ENCODE results near the gene TRHDE.

TRHDE gene

GRCh38 chr12:72622556-72622955, 350.4 kb downstream of the TRHDE start:
- POLR2A ChIA-PET, result no interaction called here
- Histone ChIP-seq H3K9me3 (ENCODE audit: control insufficient read depth, insufficient read depth, low read depth, low read length) (no peaks in the 10 kb centered on the region), H3K4me1 (ENCODE audit: control insufficient read depth, insufficient read depth, low read length) (no peaks in the 10 kb centered on the region), H3K36me3 (ENCODE audit: control insufficient read depth in 2 of 2, insufficient read depth in 1 of 2, low read length in 2 of 2) (no peaks in the 10 kb centered on the region), H3K4me3 (ENCODE audit: low read depth, low read length) (no peak overlapping the region), H3K27ac (ENCODE audit: extremely low read depth, low read depth, low read length) (no peak overlapping the region)
- TF ChIP-seq ZNF140 (tag by site-specific recombination; IDR thresholded peaks at IDR 0.05), result no peak
- TF ChIP-seq ZNF112 (tag by site-specific recombination; IDR thresholded peaks at IDR 0.05), result no peak
- TF ChIP-seq GLI4 (tag by site-specific recombination; IDR thresholded peaks at IDR 0.05), result no peak
- TF ChIP-seq ZNF639 (tag by site-specific recombination; IDR thresholded peaks at IDR 0.05), result no peak
- TF ChIP-seq AEBP2 (tag by site-specific recombination; IDR thresholded peaks at IDR 0.05; ENCODE audit: borderline replicate concordance), result no peak
- TF ChIP-seq ZNF19 (tag by site-specific recombination; IDR thresholded peaks at IDR 0.05; ENCODE audit: low read depth), result no peak
- CTCF ChIA-PET, result no interaction called here

- CTCF ChIA-PET, result no interaction called here
- Histone ChIP-seq H3K27ac (ENCODE audit: extremely low read depth, low read depth, low read length) (no peak overlapping the region), H3K9me3 (ENCODE audit: control insufficient read depth, insufficient read depth, low read depth, low read length) (no peaks in the 10 kb centered on the region), H3K4me1 (ENCODE audit: control insufficient read depth, insufficient read depth, low read length) (no peaks in the 10 kb centered on the region), H3K4me3 (ENCODE audit: low read depth, low read length) (no peak overlapping the region), H3K36me3 (ENCODE audit: control insufficient read depth in 2 of 2, insufficient read depth in 1 of 2, low read length in 2 of 2) (no peaks in the 10 kb centered on the region)
- POLR2A ChIA-PET, result no interaction called here
- TF ChIP-seq ZNF707 (tag by site-specific recombination; IDR thresholded peaks at IDR 0.05), result no peak
- TF ChIP-seq ZNF155 (tag by site-specific recombination; IDR thresholded peaks at IDR 0.05), result no peak
Measured at GRCh38 chr12:72631926-72632685, 359.9 kb downstream of the TRHDE start.

- TF ChIP-seq SP7 (tag by site-specific recombination; IDR thresholded peaks at IDR 0.05) (no peak), REST (tag by site-specific recombination; IDR thresholded peaks at IDR 0.05) (no peak), ZBTB1 (tag by site-specific recombination; IDR thresholded peaks at IDR 0.05) (no peak), ZNF548 (tag by site-specific recombination; IDR thresholded peaks at IDR 0.05) (no peak)
- Histone ChIP-seq H3K4me1 (ENCODE audit: control insufficient read depth, insufficient read depth, low read length) (no peaks in the 10 kb centered on the region), H3K4me3 (ENCODE audit: low read depth, low read length) (no peak overlapping the region), H3K27ac (ENCODE audit: extremely low read depth, low read depth, low read length) (no peak overlapping the region), H3K36me3 (ENCODE audit: control insufficient read depth in 2 of 2, insufficient read depth in 1 of 2, low read length in 2 of 2) (no peaks in the 10 kb centered on the region), H3K9me3 (ENCODE audit: control insufficient read depth, insufficient read depth, low read depth, low read length) (no peaks in the 10 kb centered on the region)
- POLR2A ChIA-PET, result no interaction called here
- CTCF ChIA-PET, result no interaction called here
Measured at GRCh38 chr12:72642706-72643105, 370.5 kb downstream of the TRHDE start.

GRCh38 chr12:72647139-72647538, 375.0 kb downstream of the TRHDE start:
- no peak overlapping the region for H3K4me3 ChIP-seq (ENCODE audit: low read depth, low read length)
- no peak overlapping the region for H3K27ac ChIP-seq (ENCODE audit: extremely low read depth, low read depth, low read length)
- ChIA-PET CTCF (no interaction called here), POLR2A (no interaction called here)
- H3K9me3 ChIP-seq (ENCODE audit: control insufficient read depth, insufficient read depth, low read depth, low read length), result no peaks in the 10 kb centered on the region
- no peaks in the 10 kb centered on the region for H3K4me1 ChIP-seq (ENCODE audit: control insufficient read depth, insufficient read depth, low read length)
- H3K36me3 ChIP-seq (ENCODE audit: control insufficient read depth in 2 of 2, insufficient read depth in 1 of 2, low read length in 2 of 2), result no peaks in the 10 kb centered on the region
- no peak for TF ChIP-seq ZSCAN5A (tag by site-specific recombination; IDR thresholded peaks at IDR 0.05)
- TF ChIP-seq GLIS2 (tag by site-specific recombination; IDR thresholded peaks at IDR 0.05), result no peak
- no peak for TF ChIP-seq ZBTB20 (tag by site-specific recombination; IDR thresholded peaks at IDR 0.05)
- no peak for TF ChIP-seq ZNF621 (tag by site-specific recombination; IDR thresholded peaks at IDR 0.05)
- no peak for TF ChIP-seq ZNF133 (tag by site-specific recombination; IDR thresholded peaks at IDR 0.05)
- no peak for TF ChIP-seq ZNF175 (tag by site-specific recombination; IDR thresholded peaks at IDR 0.05)
- TF ChIP-seq ZNF510 (tag by site-specific recombination; IDR thresholded peaks at IDR 0.05; ENCODE audit: insufficient replicate concordance), result no peak
- TF ChIP-seq ZNF449 (tag by site-specific recombination; IDR thresholded peaks at IDR 0.05), result no peak
